ENCODE measurements around the gene NUAK2. TPM values are rescaled to one million over a fixed set of nuclear protein-coding genes. Genes with fewer than 3 reads are reported as not detected.
A peak's percentile ranks its signal among the peaks of the same experiment; 100 is the strongest.

NUAK2 gene
- total RNA-seq, 1 donor: 12.1 TPM

DNA sequence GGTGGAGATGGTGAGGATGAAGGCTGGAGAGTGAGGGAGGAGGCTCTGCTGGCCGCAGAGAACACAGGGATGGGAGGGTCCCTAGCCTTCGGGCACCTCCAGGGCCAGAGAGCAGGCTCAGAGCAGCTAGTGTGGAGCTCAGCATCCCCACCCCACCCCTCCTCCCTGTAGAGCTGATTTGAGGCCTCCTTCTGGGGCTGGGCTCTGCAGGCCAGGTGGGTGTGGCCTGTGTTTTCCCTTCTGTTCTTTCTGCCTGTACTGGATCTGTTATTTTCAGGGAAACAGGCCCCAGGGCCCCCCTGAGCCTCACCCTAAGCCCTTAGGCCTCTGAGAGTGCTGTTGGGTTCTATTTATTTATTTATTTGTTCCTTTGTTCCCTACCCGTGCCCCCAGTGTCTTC is 49.0 kb downstream of the NUAK2 start:
- no peak overlapping the region for H3K4me3 ChIP-seq (ENCODE audit: low read depth, low read length)
- DNase-seq (ENCODE audit: low read depth): no peak
- TF ChIP-seq, protein P1, sequence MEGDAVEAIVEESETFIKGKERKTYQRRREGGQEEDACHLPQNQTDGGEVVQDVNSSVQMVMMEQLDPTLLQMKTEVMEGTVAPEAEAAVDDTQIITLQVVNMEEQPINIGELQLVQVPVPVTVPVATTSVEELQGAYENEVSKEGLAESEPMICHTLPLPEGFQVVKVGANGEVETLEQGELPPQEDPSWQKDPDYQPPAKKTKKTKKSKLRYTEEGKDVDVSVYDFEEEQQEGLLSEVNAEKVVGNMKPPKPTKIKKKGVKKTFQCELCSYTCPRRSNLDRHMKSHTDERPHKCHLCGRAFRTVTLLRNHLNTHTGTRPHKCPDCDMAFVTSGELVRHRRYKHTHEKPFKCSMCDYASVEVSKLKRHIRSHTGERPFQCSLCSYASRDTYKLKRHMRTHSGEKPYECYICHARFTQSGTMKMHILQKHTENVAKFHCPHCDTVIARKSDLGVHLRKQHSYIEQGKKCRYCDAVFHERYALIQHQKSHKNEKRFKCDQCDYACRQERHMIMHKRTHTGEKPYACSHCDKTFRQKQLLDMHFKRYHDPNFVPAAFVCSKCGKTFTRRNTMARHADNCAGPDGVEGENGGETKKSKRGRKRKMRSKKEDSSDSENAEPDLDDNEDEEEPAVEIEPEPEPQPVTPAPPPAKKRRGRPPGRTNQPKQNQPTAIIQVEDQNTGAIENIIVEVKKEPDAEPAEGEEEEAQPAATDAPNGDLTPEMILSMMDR (IDR thresholded peaks at IDR 0.05; ENCODE audit: insufficient read depth, low read depth, low read length): no peak

DNA sequence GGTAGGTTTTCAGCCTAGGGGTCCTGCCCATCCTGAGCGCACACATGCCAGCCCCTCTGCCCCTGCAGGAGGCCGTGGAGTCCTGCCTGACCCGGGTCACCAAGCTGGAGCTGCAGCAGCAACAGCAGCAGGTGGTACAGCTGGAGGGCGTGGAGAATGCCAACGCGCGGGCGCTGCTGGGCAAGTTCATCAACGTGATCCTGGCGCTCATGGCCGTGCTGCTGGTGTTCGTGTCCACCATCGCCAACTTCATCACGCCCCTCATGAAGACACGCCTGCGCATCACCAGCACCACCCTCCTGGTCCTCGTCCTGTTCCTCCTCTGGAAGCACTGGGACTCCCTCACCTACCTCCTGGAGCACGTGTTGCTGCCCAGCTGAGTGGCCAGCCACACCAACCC is 49.8 kb downstream of the NUAK2 start:
- H3K4me3 ChIP-seq (ENCODE audit: low read depth, low read length): no peak overlapping the region
- DNase-seq (ENCODE audit: low read depth): no peak
- TF ChIP-seq, protein P1 (IDR thresholded peaks at IDR 0.05; ENCODE audit: insufficient read depth, low read depth, low read length): no peak

DNA sequence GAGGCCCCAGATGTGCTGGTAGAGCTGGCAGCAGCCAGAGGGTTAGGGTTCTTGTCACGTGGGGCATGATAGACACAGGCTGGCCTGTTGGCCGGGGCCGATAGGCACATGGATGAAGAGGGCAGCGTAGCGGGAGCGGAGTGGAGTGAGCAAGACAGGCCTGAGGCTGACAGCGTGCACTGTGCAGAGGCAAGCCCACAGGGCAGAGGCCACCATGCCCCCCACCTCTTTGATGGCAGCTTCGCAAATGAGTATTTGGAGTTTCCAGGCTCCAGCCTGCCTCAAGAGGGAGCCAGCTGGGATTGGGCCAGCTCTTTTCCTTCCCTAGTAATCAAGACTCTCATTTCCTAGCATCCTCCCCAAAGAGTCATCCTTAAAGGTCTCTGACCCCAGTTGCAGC is 50.3 kb downstream of the NUAK2 start:
- TF ChIP-seq, protein P1 (IDR thresholded peaks at IDR 0.05; ENCODE audit: insufficient read depth, low read depth, low read length): peak; percentile 19
- H3K4me3 ChIP-seq (ENCODE audit: low read depth, low read length): no peak overlapping the region
- no peak for DNase-seq (ENCODE audit: low read depth)

DNA sequence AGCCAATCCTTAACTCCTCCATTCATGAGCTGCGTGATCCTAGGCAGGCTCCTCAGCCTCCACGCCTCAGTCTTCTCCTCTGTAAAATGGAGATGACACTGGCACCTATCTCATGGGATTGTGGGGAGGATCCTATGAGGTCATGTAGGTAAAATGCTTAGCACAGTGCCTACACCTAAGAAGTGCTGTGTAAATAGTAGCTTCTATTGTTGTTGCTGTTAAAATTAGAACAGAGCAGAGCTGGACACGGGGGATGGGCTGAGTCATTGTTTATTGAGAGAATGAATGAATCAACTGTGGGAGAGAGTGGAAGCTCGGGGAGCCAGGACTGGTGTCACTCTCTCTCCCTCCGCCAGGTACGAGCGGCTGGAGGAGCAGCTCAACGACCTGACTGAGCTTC is 50.8 kb downstream of the NUAK2 start:
- H3K4me3 ChIP-seq (ENCODE audit: low read depth, low read length): no peak overlapping the region
- TF ChIP-seq, protein P1 (IDR thresholded peaks at IDR 0.05; ENCODE audit: insufficient read depth, low read depth, low read length): no peak
- no peak for DNase-seq (ENCODE audit: low read depth)

DNA sequence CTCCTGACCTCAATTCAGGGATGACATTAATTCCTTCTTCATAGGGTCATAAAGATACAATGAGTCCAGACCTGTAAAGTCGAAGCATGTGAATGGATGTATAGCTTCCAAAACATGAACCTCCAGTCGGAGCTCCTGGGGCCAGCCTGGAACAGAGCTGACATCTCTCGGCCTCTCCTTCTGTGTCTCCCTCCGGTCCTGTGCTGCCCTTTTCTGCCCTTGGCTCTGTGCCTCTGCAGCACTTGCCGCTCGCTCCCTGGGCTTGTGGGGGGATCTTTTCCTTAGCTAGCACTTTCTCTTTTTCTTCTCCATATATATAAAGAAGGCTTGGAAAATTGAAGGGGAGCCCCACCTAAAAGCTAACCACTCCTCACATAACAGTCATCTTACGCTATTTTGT is 51.3 kb downstream of the NUAK2 start:
- H3K4me3 ChIP-seq (ENCODE audit: low read depth, low read length): no peak overlapping the region
- TF ChIP-seq, protein P1 (IDR thresholded peaks at IDR 0.05; ENCODE audit: insufficient read depth, low read depth, low read length): no peak
- DNase-seq (ENCODE audit: low read depth): no peak

DNA sequence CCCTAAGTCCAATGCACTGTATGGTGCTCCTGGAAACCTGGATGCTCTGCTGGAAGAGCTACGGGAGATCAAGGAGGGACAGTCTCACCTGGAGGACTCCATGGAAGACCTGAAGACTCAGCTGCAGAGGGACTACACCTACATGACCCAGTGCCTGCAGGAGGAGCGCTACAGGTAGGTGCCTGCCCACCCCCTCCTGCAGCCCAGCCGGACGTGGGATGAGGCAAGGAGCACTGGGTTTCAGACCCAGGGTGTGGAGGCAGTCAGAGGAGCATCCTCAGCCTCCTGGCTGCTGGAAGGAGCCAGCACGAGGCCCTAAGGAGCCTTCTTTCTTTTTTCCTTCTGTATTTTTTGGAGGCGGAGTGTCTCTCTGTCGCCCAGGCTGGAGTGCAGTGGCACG is 51.8 kb downstream of the NUAK2 start:
- TF ChIP-seq, protein P1 (IDR thresholded peaks at IDR 0.05; ENCODE audit: insufficient read depth, low read depth, low read length): no peak
- H3K4me3 ChIP-seq (ENCODE audit: low read depth, low read length): no peak overlapping the region

More for the DNA sequence above, 51.8 kb downstream of the NUAK2 start:
- no peak for DNase-seq (ENCODE audit: low read depth)

Data from fibroblast of villous mesenchyme (primary cell).